Pons (tissue), 1 donor: ENCODE data around the gene SMCO2.

ENCODE experiments used
- DNase-seq: peaks from one replicate; pipeline ENCODE4 v3.0.0-alpha.2; 2016; ENCODE audit warnings: low spot score

Gene SMCO2

GRCh38 chr12:27499377-27499776, 52.8 kb downstream of the SMCO2 start:
- no peak for DNase-seq

GRCh38 chr12:27500546-27500945, 54.0 kb downstream of the SMCO2 start:
- DNase-seq, result no peak

- no peak for DNase-seq
Measured at GRCh38 chr12:27502021-27502435, 55.5 kb downstream of the SMCO2 start.

- no peak for DNase-seq
Measured at GRCh38 chr12:27504507-27504906, 58.0 kb downstream of the SMCO2 start.

- no peak for DNase-seq
Measured at GRCh38 chr12:27505109-27505508, 58.6 kb downstream of the SMCO2 start.

GRCh38 chr12:27505761-27506160, 59.2 kb downstream of the SMCO2 start:
- DNase-seq, result no peak

DNA sequence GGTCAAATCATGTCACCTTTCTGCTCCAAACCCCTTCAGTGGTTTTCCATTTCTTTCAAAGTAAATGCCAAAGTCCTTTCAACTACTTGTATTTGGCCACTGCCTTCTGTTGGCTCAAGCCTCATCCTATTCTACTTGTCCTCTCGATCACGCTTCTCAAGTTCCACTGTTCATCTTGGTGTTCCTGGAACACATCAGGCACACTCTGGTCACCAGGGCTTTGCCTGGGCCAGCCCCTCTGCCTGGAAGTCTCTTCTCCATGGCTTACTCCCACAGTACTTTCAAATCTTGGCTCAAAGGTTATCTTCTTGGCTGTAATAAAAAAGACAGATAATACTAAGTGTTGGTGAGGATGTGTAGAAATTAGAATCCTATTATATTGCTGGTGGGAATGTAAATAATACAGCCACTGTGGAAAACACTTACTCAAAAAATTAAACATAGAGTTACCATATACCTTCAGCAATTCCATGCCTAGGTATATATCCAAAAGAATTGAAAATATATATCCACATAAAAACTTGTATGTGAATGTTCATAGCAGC, 60.2 kb downstream of the SMCO2 start:
- DNase-seq, result no peak

DNA sequence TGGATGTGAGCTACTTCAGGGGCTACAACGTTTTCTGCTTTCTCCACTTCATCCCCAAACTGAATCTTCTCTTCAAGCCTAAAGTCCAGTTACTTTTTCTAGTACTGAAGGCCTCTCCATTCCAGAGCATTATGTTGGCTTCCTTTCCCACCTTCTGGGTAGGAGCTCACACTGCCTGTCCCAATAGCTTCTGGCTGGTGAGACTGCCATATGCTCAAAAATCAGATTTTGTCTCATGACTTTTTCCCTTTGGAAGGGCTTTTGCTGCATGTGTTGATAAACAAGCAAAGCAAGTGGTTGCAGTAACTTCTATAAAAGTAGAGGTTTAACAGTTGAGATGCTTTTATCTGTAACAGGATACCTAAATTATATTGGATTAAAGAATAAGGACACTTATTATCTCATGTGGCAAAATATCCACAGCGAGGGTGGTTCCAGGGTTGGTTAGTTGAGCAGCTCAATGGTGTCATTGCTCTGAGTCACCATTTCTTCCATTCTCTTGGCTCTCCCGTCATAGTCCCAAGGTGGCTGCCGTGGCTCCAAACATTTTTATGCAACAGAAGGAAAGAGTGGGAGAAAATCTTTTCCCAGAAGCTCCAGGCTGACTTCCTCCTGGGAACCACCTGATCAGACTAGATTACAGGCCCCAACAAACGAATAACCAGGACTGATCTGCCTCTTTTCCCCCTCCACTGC, 62.3 kb downstream of the SMCO2 start:
- DNase-seq, result no peak

DNA sequence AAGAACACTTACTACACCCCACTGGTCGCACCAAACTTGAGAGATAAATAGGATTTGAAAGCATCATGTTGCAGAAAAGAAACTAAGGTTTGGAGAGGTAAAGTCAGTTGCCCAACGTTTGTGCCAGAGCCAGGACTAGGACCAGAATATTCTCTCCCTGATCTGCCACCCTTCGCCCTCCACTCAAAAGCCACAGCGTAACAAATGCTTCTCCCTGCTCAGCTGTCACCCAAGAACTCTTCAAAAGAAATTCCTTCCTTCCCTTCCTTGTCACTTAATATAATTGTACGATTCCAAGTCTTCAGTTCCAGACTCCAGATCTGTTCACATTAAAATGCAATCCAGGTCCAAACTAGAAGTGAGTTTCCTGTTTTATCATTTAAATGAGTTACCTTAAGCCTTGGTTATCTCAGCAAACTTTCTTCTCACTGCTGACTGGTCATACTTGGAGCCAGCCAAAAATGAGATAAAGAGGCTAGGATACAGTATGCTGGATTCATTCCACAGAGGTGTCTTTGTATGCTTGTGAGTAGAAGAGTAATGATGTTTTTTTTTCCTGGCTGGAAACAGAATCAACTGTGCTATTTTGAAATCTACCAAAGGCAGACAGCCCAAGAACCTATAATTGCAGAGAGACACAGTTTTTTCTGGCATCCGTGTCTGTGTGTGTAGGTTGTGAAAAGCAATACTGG, 64.6 kb downstream of the SMCO2 start:
- DNase-seq, result no peak

DNA sequence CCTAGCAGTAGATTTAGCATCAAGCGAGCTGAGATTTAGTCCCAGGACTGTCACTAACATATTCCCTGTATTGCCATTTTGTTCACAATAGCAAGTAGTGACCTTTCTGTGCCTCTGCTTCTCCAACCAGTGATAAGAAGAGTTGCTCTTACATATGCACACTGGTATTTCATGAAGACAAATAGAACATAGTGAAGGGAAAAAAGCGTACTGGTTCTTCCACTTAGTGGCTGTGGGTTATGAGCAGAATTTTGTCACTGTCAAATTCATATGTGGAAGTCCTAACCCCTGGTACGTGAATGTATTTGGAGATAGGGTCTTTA, 65.1 kb downstream of the SMCO2 start:
- DNase-seq, result no peak

GRCh38 chr12:27513155-27513824, 66.8 kb downstream of the SMCO2 start:
- no peak for DNase-seq

GRCh38 chr12:27515671-27516070, 69.1 kb downstream of the SMCO2 start:
- no peak for DNase-seq

DNA sequence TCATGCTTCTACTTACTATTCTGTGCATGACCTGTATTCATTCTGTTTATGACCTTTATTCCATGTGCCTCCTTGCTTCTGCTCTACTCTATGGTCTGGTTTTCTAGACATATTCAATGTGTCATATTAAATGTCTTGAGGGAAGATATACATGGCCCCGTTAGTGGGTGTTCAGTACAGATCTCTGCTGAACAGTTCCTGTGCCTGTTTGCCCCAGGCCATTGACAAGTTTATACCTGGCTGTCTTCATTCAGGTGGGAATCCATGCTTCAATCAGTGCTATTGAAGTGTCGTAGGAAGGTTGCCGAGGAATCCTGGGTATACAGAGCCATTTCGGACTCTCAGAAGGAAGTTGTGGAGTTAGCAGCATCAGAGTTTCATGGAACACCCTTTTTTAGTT, 70.1 kb downstream of the SMCO2 start:
- DNase-seq, result no peak

GRCh38 chr12:27517546-27517945, 71.0 kb downstream of the SMCO2 start:
- no peak for DNase-seq

GRCh38 chr12:27517961-27518665, 71.6 kb downstream of the SMCO2 start:
- no peak for DNase-seq

DNA sequence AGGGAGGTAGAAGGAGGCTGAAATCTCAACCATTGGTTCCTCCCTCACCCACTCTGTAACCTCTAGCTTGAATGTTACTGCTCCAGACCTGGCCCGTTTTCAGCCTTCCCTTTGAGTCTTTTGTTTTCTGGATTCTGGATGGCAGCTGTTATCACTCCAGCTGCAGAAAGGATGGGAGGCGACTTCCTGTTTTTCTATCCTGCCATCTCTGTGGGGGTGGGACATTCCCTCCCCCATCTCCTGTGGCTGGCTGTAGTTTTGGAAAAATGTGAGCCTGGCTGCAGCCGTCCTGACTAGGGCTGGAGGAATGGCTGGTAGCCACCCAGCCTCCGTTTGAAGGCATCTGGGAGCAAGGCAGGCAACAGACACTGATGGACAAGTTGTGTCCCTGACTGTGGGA, 74.5 kb downstream of the SMCO2 start:
- peak; percentile 64 for DNase-seq

DNA sequence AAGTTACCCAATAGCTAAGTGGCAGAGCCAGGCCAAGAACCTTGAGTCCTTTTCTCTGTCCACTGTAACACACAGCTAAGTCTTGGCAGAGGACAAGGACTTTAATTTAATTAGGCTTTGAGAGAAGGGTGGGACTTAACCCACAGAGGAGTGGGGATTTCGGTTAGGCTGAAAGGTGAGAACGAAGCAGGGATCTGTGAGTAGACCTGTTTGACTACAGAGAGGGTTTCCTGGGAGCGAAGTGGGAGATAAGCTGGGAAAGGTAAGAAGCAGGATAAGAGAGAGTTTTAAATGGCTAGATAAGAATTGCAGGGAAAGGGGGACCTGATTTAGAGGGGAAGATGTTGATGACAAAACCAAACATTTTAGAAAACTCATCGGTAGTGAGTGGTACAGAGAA, 75.4 kb downstream of the SMCO2 start:
- DNase-seq, result no peak

- DNase-seq, result no peak
Measured at GRCh38 chr12:27523305-27523641, 76.7 kb downstream of the SMCO2 start.

DNA sequence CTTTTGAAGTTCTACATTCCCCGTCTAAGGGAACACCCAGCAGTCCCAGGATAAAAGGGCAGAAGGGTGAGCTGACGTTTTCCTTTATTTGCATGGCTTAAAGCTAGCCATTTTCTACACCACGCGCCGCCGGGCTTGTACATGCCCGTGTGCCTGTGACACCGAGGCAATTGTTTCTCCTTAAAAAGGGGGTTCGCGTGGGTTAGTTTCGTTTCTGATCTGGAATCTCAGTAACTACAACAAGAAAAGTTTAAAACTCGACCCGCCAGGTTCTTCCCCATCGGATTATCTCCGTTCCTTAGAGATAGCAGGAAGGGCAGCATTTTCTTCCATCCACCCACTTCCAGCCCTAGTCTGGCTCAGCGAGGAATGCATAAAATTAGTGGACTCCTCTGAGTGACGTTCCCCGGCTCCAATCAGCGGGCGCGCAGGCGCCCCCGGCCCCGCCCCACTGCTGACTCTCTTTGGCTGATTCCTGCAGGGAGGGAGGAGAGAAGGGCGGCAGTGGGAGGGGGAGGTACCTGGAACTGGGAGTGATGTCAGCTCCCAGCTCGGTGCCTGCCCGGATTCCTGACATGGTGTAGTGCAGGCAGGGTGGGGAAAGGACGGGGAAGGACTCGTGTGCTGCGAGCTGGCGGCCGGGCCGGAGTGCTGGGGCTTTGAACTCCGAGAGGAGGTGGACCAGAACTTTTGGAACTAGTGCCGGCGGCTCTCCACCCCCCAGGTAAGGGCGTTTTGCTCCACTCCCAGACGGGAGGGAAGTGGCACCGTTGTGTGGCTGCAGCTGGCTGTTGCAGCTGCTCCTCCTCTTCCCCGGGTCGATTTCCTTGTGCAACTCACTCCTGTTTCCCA, 77.3 kb downstream of the SMCO2 start, which contains the start of gene PPFIBP1:
TSS of gene PPFIBP1 (plus strand) at position 565 of the 852 bp plus-strand sequence. CDS start 109,191 bp downstream, outside the sequence.
- DNase-seq, result peak; percentile 99

- DNase-seq, result no peak
Measured at GRCh38 chr12:27524494-27524835, 77.9 kb downstream of the SMCO2 start.
